HepG2 (cell line): ENCODE data around the gene NCKAP5L. TPM values are rescaled to one million over a fixed set of nuclear protein-coding genes. Genes with fewer than 3 reads are reported as not detected.

Source experiments
- EP300 ChIP-seq, 3 experiments: sonication (generic) in 1 of 3; formaldehyde crosslinking in 1 of 3; IDR thresholded peaks; 2 replicates each; pipeline versions ENCODE4 v1.5.1 to v1.6.1; 2011 to 2020; ENCODE audit warnings: low read depth in 2 of 3, low read length in 2 of 3, borderline replicate concordance in 1 of 3, improper control_type of control experiment in 1 of 3, mild to moderate bottlenecking in 1 of 3, missing genetic modification reagents in 1 of 3, moderate library complexity in 1 of 3
- FOSL2 ChIP-seq: sonication (generic); formaldehyde crosslinking; IDR thresholded peaks from 2 replicates; pipeline ENCODE4 v1.4.0; 2020; ENCODE audit warnings: missing genetic modification reagents
- NCOA2 ChIP-seq: sonication (generic); formaldehyde crosslinking; IDR thresholded peaks from 2 replicates; pipeline ENCODE4 v1.8.0; 2022; ENCODE audit warnings: inconsistent platforms
- RARA ChIP-seq: IDR thresholded peaks from 2 replicates; pipeline ENCODE4 v1.6.1; 2016; ENCODE audit warnings: missing genetic modification reagents, missing compliant biosample characterization
- ZFAT ChIP-seq: sonication (generic); formaldehyde crosslinking; conservative IDR thresholded peaks from 2 replicates; pipeline ENCODE4 v1.8.1; 2023; ENCODE audit warnings: missing genetic modification reagents, inconsistent platforms
- polyA plus RNA-seq, 8 experiments: library from polyadenylated mRNA; depleted of rRNA in 3 of 8; stranded (reverse) in 7 of 8; unstranded in 1 of 8; fragments of >200 nt; fragmentation: Illumina TruSeq in 4 of 8; extraction: Trizol in 4 of 8; gene quantifications; 2 replicates each; pipeline versions ENCODE4 v1.2.1 to v1.2.3, GENCODE V29; 2011 to 2016; ENCODE audit warnings: low read depth in 4 of 8, missing spikeins in 1 of 8, mixed read lengths in 1 of 8; ENCODE audit not compliant: insufficient read depth in 1 of 8
- total RNA-seq, 5 experiments: library from RNA; depleted of rRNA; stranded (reverse); fragments of >200 nt; fragmentation: Illumina TruSeq; extraction: Trizol; gene quantifications; 2 replicates each; pipeline ENCODE4 v1.2.3, GENCODE V29; 2016; ENCODE audit warnings: low read depth in 1 of 5
- TF ChIP-seq, protein P1 (sequence below): sonication (generic); formaldehyde crosslinking; conservative IDR thresholded peaks from 2 replicates; pipeline ENCODE4 v1.4.0; 2020; ENCODE audit warnings: mild to moderate bottlenecking, missing genetic modification reagents, moderate library complexity
- TF ChIP-seq, protein P2 (sequence below): sonication (generic); formaldehyde crosslinking; IDR thresholded peaks from 2 replicates; pipeline ENCODE4 v1.4.0; 2020; ENCODE audit warnings: missing genetic modification reagents
- TF ChIP-seq, protein P3 (sequence below): IDR thresholded peaks from 2 replicates; pipeline ENCODE4 v1.4.0; 2020; ENCODE audit warnings: mild to moderate bottlenecking, missing genetic modification reagents
- TF ChIP-seq, protein P4 (sequence below): sonication (generic); formaldehyde crosslinking; IDR thresholded peaks from 2 replicates; pipeline ENCODE4 v1.5.1; 2020; ENCODE audit warnings: mild to moderate bottlenecking, missing genetic modification reagents, moderate library complexity

Gene NCKAP5L
- total and polyA plus RNA-seq, 2 of the 13 experiments (the other 11 are each of a cell fraction or from before 2014, with no cell fraction given): 4.1 to 9.0 TPM

DNA sequence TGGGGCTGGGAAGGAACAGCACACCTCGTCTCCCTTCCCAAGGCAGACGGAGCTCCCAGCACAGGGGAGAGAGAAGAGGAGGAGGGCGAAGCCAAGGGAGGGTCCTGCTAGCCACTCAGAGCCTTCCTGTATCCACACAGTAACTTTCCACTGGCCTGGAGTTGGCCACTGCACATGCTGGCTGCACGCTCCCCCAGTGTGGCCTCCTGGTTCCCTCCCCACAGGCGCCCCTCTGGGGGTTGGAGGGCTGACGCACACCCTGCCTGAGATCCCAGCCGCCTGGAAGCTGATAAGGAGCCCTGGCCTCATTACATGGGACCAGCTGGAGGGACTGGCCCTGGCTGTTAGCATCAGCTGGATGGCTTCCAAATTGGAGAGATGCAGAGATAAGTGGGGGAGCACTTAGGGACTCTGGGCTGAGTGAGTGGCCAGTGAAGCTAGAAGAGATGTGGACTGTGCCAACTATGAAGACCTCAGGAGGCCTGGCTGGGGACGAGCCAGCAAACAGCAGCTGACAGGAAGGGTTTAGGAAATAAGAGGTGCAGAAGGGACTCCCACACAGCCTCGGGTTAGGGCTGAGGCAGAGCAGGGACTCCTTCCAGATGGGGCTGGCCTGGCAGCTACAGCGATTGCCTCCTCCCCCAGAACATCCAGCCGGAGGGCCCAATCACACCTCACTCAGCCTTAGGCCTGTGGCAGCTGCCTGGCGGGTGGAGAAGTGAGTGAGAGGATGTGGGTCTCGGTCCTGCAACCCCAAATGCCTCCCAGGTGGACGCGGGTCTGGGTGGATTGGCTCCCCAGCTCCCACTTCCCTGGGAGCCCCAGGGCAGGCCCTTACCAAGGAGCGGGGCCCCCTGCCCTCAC, 41.0 kb upstream of the NCKAP5L start (continued):
- TF ChIP-seq ZFAT: no peak
- TF ChIP-seq, protein P1, sequence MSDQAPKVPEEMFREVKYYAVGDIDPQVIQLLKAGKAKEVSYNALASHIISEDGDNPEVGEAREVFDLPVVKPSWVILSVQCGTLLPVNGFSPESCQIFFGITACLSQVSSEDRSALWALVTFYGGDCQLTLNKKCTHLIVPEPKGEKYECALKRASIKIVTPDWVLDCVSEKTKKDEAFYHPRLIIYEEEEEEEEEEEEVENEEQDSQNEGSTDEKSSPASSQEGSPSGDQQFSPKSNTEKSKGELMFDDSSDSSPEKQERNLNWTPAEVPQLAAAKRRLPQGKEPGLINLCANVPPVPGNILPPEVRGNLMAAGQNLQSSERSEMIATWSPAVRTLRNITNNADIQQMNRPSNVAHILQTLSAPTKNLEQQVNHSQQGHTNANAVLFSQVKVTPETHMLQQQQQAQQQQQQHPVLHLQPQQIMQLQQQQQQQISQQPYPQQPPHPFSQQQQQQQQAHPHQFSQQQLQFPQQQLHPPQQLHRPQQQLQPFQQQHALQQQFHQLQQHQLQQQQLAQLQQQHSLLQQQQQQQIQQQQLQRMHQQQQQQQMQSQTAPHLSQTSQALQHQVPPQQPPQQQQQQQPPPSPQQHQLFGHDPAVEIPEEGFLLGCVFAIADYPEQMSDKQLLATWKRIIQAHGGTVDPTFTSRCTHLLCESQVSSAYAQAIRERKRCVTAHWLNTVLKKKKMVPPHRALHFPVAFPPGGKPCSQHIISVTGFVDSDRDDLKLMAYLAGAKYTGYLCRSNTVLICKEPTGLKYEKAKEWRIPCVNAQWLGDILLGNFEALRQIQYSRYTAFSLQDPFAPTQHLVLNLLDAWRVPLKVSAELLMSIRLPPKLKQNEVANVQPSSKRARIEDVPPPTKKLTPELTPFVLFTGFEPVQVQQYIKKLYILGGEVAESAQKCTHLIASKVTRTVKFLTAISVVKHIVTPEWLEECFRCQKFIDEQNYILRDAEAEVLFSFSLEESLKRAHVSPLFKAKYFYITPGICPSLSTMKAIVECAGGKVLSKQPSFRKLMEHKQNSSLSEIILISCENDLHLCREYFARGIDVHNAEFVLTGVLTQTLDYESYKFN (CRISPR knock-in tag): 0 out of 2 replicates have a peak, but pooled peaks have one; percentile 17
- TF ChIP-seq, protein P2, sequence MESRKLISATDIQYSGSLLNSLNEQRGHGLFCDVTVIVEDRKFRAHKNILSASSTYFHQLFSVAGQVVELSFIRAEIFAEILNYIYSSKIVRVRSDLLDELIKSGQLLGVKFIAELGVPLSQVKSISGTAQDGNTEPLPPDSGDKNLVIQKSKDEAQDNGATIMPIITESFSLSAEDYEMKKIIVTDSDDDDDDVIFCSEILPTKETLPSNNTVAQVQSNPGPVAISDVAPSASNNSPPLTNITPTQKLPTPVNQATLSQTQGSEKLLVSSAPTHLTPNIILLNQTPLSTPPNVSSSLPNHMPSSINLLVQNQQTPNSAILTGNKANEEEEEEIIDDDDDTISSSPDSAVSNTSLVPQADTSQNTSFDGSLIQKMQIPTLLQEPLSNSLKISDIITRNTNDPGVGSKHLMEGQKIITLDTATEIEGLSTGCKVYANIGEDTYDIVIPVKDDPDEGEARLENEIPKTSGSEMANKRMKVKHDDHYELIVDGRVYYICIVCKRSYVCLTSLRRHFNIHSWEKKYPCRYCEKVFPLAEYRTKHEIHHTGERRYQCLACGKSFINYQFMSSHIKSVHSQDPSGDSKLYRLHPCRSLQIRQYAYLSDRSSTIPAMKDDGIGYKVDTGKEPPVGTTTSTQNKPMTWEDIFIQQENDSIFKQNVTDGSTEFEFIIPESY (CRISPR knock-in tag): no peak
- TF ChIP-seq EP300 (IDR thresholded peaks at IDR 0.05; ENCODE audit: low read depth in 2 of 2, low read length in 2 of 2): peak in 1 of 2 experiments; percentile 66; a peak in 1 of 4 replicates
- no peak for TF ChIP-seq EP300 (CRISPR knock-in tag; IDR thresholded peaks at IDR 0.05; ENCODE audit: borderline replicate concordance)
- TF ChIP-seq, protein P3, sequence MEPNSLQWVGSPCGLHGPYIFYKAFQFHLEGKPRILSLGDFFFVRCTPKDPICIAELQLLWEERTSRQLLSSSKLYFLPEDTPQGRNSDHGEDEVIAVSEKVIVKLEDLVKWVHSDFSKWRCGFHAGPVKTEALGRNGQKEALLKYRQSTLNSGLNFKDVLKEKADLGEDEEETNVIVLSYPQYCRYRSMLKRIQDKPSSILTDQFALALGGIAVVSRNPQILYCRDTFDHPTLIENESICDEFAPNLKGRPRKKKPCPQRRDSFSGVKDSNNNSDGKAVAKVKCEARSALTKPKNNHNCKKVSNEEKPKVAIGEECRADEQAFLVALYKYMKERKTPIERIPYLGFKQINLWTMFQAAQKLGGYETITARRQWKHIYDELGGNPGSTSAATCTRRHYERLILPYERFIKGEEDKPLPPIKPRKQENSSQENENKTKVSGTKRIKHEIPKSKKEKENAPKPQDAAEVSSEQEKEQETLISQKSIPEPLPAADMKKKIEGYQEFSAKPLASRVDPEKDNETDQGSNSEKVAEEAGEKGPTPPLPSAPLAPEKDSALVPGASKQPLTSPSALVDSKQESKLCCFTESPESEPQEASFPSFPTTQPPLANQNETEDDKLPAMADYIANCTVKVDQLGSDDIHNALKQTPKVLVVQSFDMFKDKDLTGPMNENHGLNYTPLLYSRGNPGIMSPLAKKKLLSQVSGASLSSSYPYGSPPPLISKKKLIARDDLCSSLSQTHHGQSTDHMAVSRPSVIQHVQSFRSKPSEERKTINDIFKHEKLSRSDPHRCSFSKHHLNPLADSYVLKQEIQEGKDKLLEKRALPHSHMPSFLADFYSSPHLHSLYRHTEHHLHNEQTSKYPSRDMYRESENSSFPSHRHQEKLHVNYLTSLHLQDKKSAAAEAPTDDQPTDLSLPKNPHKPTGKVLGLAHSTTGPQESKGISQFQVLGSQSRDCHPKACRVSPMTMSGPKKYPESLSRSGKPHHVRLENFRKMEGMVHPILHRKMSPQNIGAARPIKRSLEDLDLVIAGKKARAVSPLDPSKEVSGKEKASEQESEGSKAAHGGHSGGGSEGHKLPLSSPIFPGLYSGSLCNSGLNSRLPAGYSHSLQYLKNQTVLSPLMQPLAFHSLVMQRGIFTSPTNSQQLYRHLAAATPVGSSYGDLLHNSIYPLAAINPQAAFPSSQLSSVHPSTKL (CRISPR knock-in tag): 0 out of 2 replicates have a peak, but pooled peaks have one; percentile 9
- TF ChIP-seq, protein P4, sequence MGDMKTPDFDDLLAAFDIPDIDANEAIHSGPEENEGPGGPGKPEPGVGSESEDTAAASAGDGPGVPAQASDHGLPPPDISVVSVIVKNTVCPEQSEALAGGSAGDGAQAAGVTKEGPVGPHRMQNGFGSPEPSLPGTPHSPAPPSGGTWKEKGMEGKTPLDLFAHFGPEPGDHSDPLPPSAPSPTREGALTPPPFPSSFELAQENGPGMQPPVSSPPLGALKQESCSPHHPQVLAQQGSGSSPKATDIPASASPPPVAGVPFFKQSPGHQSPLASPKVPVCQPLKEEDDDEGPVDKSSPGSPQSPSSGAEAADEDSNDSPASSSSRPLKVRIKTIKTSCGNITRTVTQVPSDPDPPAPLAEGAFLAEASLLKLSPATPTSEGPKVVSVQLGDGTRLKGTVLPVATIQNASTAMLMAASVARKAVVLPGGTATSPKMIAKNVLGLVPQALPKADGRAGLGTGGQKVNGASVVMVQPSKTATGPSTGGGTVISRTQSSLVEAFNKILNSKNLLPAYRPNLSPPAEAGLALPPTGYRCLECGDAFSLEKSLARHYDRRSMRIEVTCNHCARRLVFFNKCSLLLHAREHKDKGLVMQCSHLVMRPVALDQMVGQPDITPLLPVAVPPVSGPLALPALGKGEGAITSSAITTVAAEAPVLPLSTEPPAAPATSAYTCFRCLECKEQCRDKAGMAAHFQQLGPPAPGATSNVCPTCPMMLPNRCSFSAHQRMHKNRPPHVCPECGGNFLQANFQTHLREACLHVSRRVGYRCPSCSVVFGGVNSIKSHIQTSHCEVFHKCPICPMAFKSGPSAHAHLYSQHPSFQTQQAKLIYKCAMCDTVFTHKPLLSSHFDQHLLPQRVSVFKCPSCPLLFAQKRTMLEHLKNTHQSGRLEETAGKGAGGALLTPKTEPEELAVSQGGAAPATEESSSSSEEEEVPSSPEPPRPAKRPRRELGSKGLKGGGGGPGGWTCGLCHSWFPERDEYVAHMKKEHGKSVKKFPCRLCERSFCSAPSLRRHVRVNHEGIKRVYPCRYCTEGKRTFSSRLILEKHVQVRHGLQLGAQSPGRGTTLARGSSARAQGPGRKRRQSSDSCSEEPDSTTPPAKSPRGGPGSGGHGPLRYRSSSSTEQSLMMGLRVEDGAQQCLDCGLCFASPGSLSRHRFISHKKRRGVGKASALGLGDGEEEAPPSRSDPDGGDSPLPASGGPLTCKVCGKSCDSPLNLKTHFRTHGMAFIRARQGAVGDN (CRISPR knock-in tag): peak; percentile 31
- TF ChIP-seq NCOA2: 0 out of 2 replicates have a peak, but pooled peaks have one; percentile 15
- 0 out of 2 replicates have a peak, but pooled peaks have one; percentile 10 for TF ChIP-seq RARA (CRISPR knock-in tag)
- peak; percentile 65 for TF ChIP-seq FOSL2 (CRISPR knock-in tag)
